ENCODE measurements around the gene ZNF621. TPM values are rescaled to one million over a fixed set of nuclear protein-coding genes. Genes with fewer than 3 reads are reported as not detected.

ZNF621 gene
- total RNA-seq, 2 experiments from 2014 or later: 5.0 to 22.0 TPM

GRCh38 chr3:40582401-40583027 is 57.8 kb downstream of the ZNF621 start:
- TF ChIP-seq CTCF (conservative IDR thresholded peaks at IDR 0.05; ENCODE audit: low read length): no peak
- no peak for TF ChIP-seq EZH2phosphoT487 (IDR thresholded peaks at IDR 0.05; ENCODE audit: borderline replicate concordance, low read depth, low read length)
- no peak overlapping the region for H3K4me2 ChIP-seq (ENCODE audit: low read length)
- no peaks in the 10 kb centered on the region for H3K9me2 ChIP-seq (ENCODE audit: insufficient read depth, low read length)
- H3K9me3 ChIP-seq (ENCODE audit: low read length): no peaks in the 10 kb centered on the region
- H2AFZ ChIP-seq (ENCODE audit: low read length): no peak overlapping the region
- H3K79me2 ChIP-seq (ENCODE audit: insufficient read depth, low read depth, low read length): no peaks in the 10 kb centered on the region
- H4K20me1 ChIP-seq (ENCODE audit: insufficient read depth, low read length): no peaks in the 10 kb centered on the region
- BruUV-seq (replicated peaks): no TSS peak
- intact Hi-C loops (cut with micrococcal nuclease; ENCODE audit: unreplicated experiment): loop anchor here (5.0 to 10.0 kb wide), 2 partner anchors 202 to 620 kb away; no protein-coding TSS in a partner anchor
- DNase-seq (ENCODE audit: low spot score): no peak
- no peaks in the 10 kb centered on the region for H3K36me3 ChIP-seq (ENCODE audit: insufficient read depth, low read length)
- H3K27ac ChIP-seq (ENCODE audit: low read depth, low read length, poor library complexity, severe bottlenecking): no peak overlapping the region
- ChIA-PET POLR2A (interaction anchor here (0.5 to 0.7 kb wide), 2 partner anchors 996 to 1025 kb away, joined by 3 to 4 read pairs; no protein-coding TSS in a partner anchor), CTCF (ENCODE audit: unreplicated experiment) (no interaction called here)
- H3K4me3 ChIP-seq (ENCODE audit: low read depth, low read length, poor library complexity, severe bottlenecking): no peak overlapping the region
- H3K4me1 ChIP-seq (ENCODE audit: insufficient read depth, low read length, poor library complexity, severe bottlenecking): no peaks in the 10 kb centered on the region

GRCh38 chr3:40583691-40584090 is 58.9 kb downstream of the ZNF621 start:
- no peaks in the 10 kb centered on the region for H3K9me2 ChIP-seq (ENCODE audit: insufficient read depth, low read length)
- no peaks in the 10 kb centered on the region for H3K4me1 ChIP-seq (ENCODE audit: insufficient read depth, low read length, poor library complexity, severe bottlenecking)
- intact Hi-C loops (cut with micrococcal nuclease; ENCODE audit: unreplicated experiment): loop anchor here (5.0 to 10.0 kb wide), 2 partner anchors 201 to 619 kb away; no protein-coding TSS in a partner anchor
- no TSS peak for BruUV-seq (replicated peaks)
- no peak overlapping the region for H3K4me2 ChIP-seq (ENCODE audit: low read length)
- TF ChIP-seq CTCF (conservative IDR thresholded peaks at IDR 0.05; ENCODE audit: low read length) (no peak), EZH2phosphoT487 (IDR thresholded peaks at IDR 0.05; ENCODE audit: borderline replicate concordance, low read depth, low read length) (no peak)
- H3K27ac ChIP-seq (ENCODE audit: low read depth, low read length, poor library complexity, severe bottlenecking): no peak overlapping the region
- no peaks in the 10 kb centered on the region for H3K9me3 ChIP-seq (ENCODE audit: low read length)
- ChIA-PET POLR2A (no interaction called here), CTCF (ENCODE audit: unreplicated experiment) (no interaction called here)
- no peaks in the 10 kb centered on the region for H3K36me3 ChIP-seq (ENCODE audit: insufficient read depth, low read length)
- H3K79me2 ChIP-seq (ENCODE audit: insufficient read depth, low read depth, low read length): no peaks in the 10 kb centered on the region
- no peak for DNase-seq (ENCODE audit: low spot score)
- H3K4me3 ChIP-seq (ENCODE audit: low read depth, low read length, poor library complexity, severe bottlenecking): no peak overlapping the region
- no peak overlapping the region for H2AFZ ChIP-seq (ENCODE audit: low read length)
- H4K20me1 ChIP-seq (ENCODE audit: insufficient read depth, low read length): no peaks in the 10 kb centered on the region

- BruUV-seq (replicated peaks): no TSS peak
- POLR2A ChIA-PET: no interaction called here
Observed at GRCh38 chr3:40584625-40585189, 59.9 kb downstream of the ZNF621 start.

More at GRCh38 chr3:40584625-40585189, 59.9 kb downstream of the ZNF621 start:
- Histone ChIP-seq H3K79me2 (ENCODE audit: insufficient read depth, low read depth, low read length) (no peaks in the 10 kb centered on the region), H3K9me3 (ENCODE audit: low read length) (no peaks in the 10 kb centered on the region), H3K27ac (ENCODE audit: low read depth, low read length, poor library complexity, severe bottlenecking) (no peak overlapping the region), H3K36me3 (ENCODE audit: insufficient read depth, low read length) (no peaks in the 10 kb centered on the region), H3K9me2 (ENCODE audit: insufficient read depth, low read length) (no peaks in the 10 kb centered on the region), H3K4me2 (ENCODE audit: low read length) (no peak overlapping the region), H4K20me1 (ENCODE audit: insufficient read depth, low read length) (no peaks in the 10 kb centered on the region), H2AFZ (ENCODE audit: low read length) (no peak overlapping the region), H3K4me1 (ENCODE audit: insufficient read depth, low read length, poor library complexity, severe bottlenecking) (no peaks in the 10 kb centered on the region), H3K4me3 (ENCODE audit: low read depth, low read length, poor library complexity, severe bottlenecking) (no peak overlapping the region)
- TF ChIP-seq CTCF (conservative IDR thresholded peaks at IDR 0.05; ENCODE audit: low read length): peak; percentile 97
- no peak for TF ChIP-seq EZH2phosphoT487 (IDR thresholded peaks at IDR 0.05; ENCODE audit: borderline replicate concordance, low read depth, low read length)
- intact Hi-C loops (cut with micrococcal nuclease; ENCODE audit: unreplicated experiment): loop anchor here (5.0 to 10.0 kb wide), 2 partner anchors 200 to 618 kb away; no protein-coding TSS in a partner anchor
- peak; percentile 68 for DNase-seq (ENCODE audit: low spot score)
- CTCF ChIA-PET (ENCODE audit: unreplicated experiment): no interaction called here
